Right lobe of liver (tissue), 6 donors: ENCODE measurements around the gene ZIC4. TPM values are rescaled to one million over a fixed set of nuclear protein-coding genes. Genes with fewer than 3 reads are reported as not detected.

ENCODE experiments used
- ATAC-seq, 4 donors: fragments of 200-7000 bp; cut with Tn5 transposase; one replicate each; pipeline ENCODE4 v1.9.1; 2020; ENCODE audit warnings: mild to moderate bottlenecking in 4 of 4, moderate library complexity in 4 of 4
- DNase-seq, 3 donors: peaks; one replicate each; pipeline ENCODE4 v3.0.0-alpha.2; 2020
- H3K27ac ChIP-seq, 3 donors: fragments of 200-600 bp; one replicate each; pipeline ENCODE4 v1.8.0; 2022
- H3K27me3 ChIP-seq, 2 donors: fragments of 200-600 bp; one replicate each; pipeline ENCODE4 v1.8.0; 2022
- H3K36me3 ChIP-seq, 4 donors: fragments of 200-600 bp; sonication (generic) in 1 of 4; one replicate each; pipeline versions ENCODE4 v1.5.1 to v1.8.0; 2017 to 2022; ENCODE audit warnings: control low read depth in 1 of 4
- H3K4me1 ChIP-seq, 4 donors: fragments of 200-600 bp; sonication (generic) in 1 of 4; one replicate each; pipeline versions ENCODE4 v1.5.1 to v1.8.0; 2017 to 2022; ENCODE audit warnings: control low read depth in 1 of 4
- H3K4me3 ChIP-seq, 3 donors: fragments of 200-600 bp; one replicate each; pipeline ENCODE4 v1.8.0; 2022
- H3K9me3 ChIP-seq, 4 donors: fragments of 200-600 bp; sonication (generic) in 1 of 4; one replicate each; pipeline versions ENCODE4 v1.5.1 to v1.8.0; 2017 to 2022; ENCODE audit warnings: control low read depth in 1 of 4
- CTCF ChIP-seq, 4 donors: fragments of 200-600 bp in 3 of 4; fragments of 450-650 bp in 1 of 4; IDR thresholded peaks; one replicate each; pipeline versions ENCODE4 v1.5.1 to v1.8.0; 2016 to 2022; ENCODE audit warnings: antibody characterized with exemption in 4 of 4, mild to moderate bottlenecking in 2 of 4
- POLR2A ChIP-seq: fragments of 450-650 bp; IDR thresholded peaks from one replicate; pipeline ENCODE4 v1.6.1; 2017; ENCODE audit warnings: antibody characterized with exemption, mild to moderate bottlenecking
- WGBS: methylation state at CpG from one replicate; pipeline ENCODE4 v1.1.6; 2018; ENCODE audit warnings: low coverage, low lambda C conversion rate; ENCODE audit not compliant: insufficient coverage; ENCODE audit errors: missing lambda C conversion rate; 5-methylcytosine and 5-hydroxymethylcytosine counted together
- intact Hi-C, 2 donors: fragments of 100-400 bp; cut with DNase I; formaldehyde crosslinking; loops; one replicate each; pipeline versions ENCODE4 v1.11.2 to v1.14.1; 2022
- total RNA-seq, 6 experiments: library from RNA; depleted of rRNA in 2 of 6; stranded (reverse); fragments of >200 nt in 2 of 6; fragmentation: NEBNext Ultra II Directional in 3 of 6; extraction: Animal tissue kit (Norgen Biotek cat#: 25700) in 3 of 6; gene quantifications; one replicate each; pipeline versions ENCODE4 v1.1.0 to v1.2.4, GENCODE V29; 2016 to 2023
- donor health status: DM: no; HTN: yes; CAD: no.
- donor health status: DM: no; HTN: no; CAD: no.
- donor health status: DM: no; HTN: no; CAD: no.
- donor health status: DM: no; HTN: yes; CAD: no.
- donor health status: DM: no; HTN: yes; CAD: no.

Gene ZIC4
- total RNA-seq, 6 experiments from 2014 or later, result 0.04 to 0.28 (median 0.12) TPM; not detected in 3

- Histone ChIP-seq H3K36me3 (no peaks in the 10 kb centered on the region), H3K27me3 (peaks cover 9 to 45% of the 10 kb centered on the region in 2 donors), H3K4me1 (peaks cover 0 to 16% (median 0%) of the 10 kb centered on the region in 4 donors), H3K4me3 (no peak overlapping the region), H3K27ac (no peak overlapping the region), H3K9me3 (no peaks in the 10 kb centered on the region)
- ATAC-seq, result no peak
- WGBS, result 10% methylated on average over 39 of the region's 77 CpGs
- intact Hi-C loops, result no loop called here
- no peak for DNase-seq
- TF ChIP-seq POLR2A (no peak), CTCF (IDR thresholded peaks at IDR 0.05) (no peak)
These were observed 15.5 kb downstream of the ZIC4 start for GRCh38 chr3:147390589-147391569.

- Histone ChIP-seq H3K27me3 (peaks cover 10 to 45% of the 10 kb centered on the region in 2 donors), H3K4me3 (no peak overlapping the region), H3K27ac (no peak overlapping the region), H3K36me3 (no peaks in the 10 kb centered on the region), H3K9me3 (no peaks in the 10 kb centered on the region), H3K4me1 (peaks cover 0 to 16% (median 0%) of the 10 kb centered on the region in 4 donors)
- ATAC-seq (no peak), DNase-seq (no peak)
- intact Hi-C loops, result no loop called here
- TF ChIP-seq POLR2A (no peak), CTCF (IDR thresholded peaks at IDR 0.05) (no peak)
- WGBS, result 6% methylated on average over 12 of the region's 12 CpGs
These were observed 16.6 kb downstream of the ZIC4 start for GRCh38 chr3:147389717-147390116.

- ATAC-seq (no peak), DNase-seq (no peak)
- peaks cover 14 to 50% of the 10 kb centered on the region in 2 donors for H3K27me3 ChIP-seq
- no peaks in the 10 kb centered on the region for H3K36me3 ChIP-seq
- no peak overlapping the region for H3K27ac ChIP-seq
- no peak overlapping the region for H3K4me3 ChIP-seq
- peaks cover 0 to 16% (median 0%) of the 10 kb centered on the region in 4 donors for H3K4me1 ChIP-seq
- TF ChIP-seq CTCF (IDR thresholded peaks at IDR 0.05), result no peak
- TF ChIP-seq POLR2A, result no peak
- H3K9me3 ChIP-seq, result no peaks in the 10 kb centered on the region
- intact Hi-C loops, result no loop called here
- WGBS, result 5% methylated on average over 25 of the region's 25 CpGs
These were observed 17.4 kb downstream of the ZIC4 start for GRCh38 chr3:147388700-147389580.

GRCh38 chr3:147387885-147388699, 18.3 kb downstream of the ZIC4 start:
- peaks cover 0 to 8% (median 0%) of the 10 kb centered on the region in 4 donors for H3K4me1 ChIP-seq
- peaks cover 21 to 57% of the 10 kb centered on the region in 2 donors for H3K27me3 ChIP-seq
- intact Hi-C loops, result no loop called here
- H3K9me3 ChIP-seq, result no peaks in the 10 kb centered on the region
- 6% methylated on average over 36 of the region's 36 CpGs for WGBS
- TF ChIP-seq CTCF (IDR thresholded peaks at IDR 0.05) (no peak), POLR2A (no peak)
- no peak overlapping the region for H3K4me3 ChIP-seq
- no peak for ATAC-seq
- no peaks in the 10 kb centered on the region for H3K36me3 ChIP-seq
- no peak overlapping the region for H3K27ac ChIP-seq
- DNase-seq, result no peak
